ENCODE measurements around the gene NAALADL2.
"Not testable (repeated sequence)": the region's sequence is repeated elsewhere in the genome, so short reads cannot be mapped to it uniquely, and the experiment has no call there.

DNA sequence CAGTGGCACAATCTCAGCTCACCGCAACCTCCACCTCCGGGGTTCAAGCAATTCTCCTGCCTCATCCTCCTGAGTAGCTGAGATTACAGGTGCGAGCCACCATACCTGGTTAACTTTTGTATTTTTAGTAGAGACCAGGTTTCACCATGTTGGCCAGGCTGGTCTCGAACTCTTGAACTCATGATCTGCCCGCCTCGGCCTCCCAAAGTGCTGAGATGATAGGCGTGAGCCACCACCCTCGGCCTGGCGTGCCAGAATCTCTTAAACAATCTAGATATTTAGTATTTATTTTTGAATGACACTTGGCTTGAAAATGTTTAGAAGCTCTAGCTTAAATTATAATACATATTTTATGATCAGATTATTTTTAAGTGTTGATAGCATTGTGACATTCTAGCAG is 755.0 kb downstream of the NAALADL2 start:
- TF ChIP-seq, protein P1, sequence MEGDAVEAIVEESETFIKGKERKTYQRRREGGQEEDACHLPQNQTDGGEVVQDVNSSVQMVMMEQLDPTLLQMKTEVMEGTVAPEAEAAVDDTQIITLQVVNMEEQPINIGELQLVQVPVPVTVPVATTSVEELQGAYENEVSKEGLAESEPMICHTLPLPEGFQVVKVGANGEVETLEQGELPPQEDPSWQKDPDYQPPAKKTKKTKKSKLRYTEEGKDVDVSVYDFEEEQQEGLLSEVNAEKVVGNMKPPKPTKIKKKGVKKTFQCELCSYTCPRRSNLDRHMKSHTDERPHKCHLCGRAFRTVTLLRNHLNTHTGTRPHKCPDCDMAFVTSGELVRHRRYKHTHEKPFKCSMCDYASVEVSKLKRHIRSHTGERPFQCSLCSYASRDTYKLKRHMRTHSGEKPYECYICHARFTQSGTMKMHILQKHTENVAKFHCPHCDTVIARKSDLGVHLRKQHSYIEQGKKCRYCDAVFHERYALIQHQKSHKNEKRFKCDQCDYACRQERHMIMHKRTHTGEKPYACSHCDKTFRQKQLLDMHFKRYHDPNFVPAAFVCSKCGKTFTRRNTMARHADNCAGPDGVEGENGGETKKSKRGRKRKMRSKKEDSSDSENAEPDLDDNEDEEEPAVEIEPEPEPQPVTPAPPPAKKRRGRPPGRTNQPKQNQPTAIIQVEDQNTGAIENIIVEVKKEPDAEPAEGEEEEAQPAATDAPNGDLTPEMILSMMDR (IDR thresholded peaks at IDR 0.05; ENCODE audit: borderline replicate concordance, extremely low read depth, low read length, poor library complexity, severe bottlenecking) = not testable (repeated sequence)
- not testable (repeated sequence) for TF ChIP-seq EZH2 (IDR thresholded peaks at IDR 0.05; ENCODE audit: borderline replicate concordance, low read depth, low read length, severe bottlenecking)

All from DND-41 (cell line).